ENCODE data around the gene INMT.

The INMT gene

GRCh38 chr7:30755384-30756154, 3.6 kb downstream of the INMT start:
- DNase-seq = no peak

GRCh38 chr7:30757342-30757692, 5.4 kb downstream of the INMT start:
- no peak for DNase-seq

GRCh38 chr7:30760514-30761213, 8.7 kb downstream of the INMT start:
- no peak for DNase-seq

GRCh38 chr7:30761214-30762156, 9.6 kb downstream of the INMT start:
- no peak for DNase-seq

GRCh38 chr7:30764030-30764975, 12.4 kb downstream of the INMT start:
- DNase-seq = no peak

GRCh38 chr7:30765408-30765807, 13.5 kb downstream of the INMT start:
- DNase-seq = no peak

GRCh38 chr7:30770845-30771173, 18.9 kb downstream of the INMT start:
- no peak for DNase-seq

- DNase-seq = peak; percentile 56
These were observed 19.4 kb downstream of the INMT start, which contains the start of gene MINDY4 for GRCh38 chr7:30771174-30771879. Gene MINDY4, plus strand, starts transcription at chr7:30771417. Its CDS starts 77 bp downstream, at chr7:30771494.

GRCh38 chr7:30771880-30772425, 20.0 kb downstream of the INMT start:
- DNase-seq = peak; percentile 12

- no peak for DNase-seq
These were observed 21.0 kb downstream of the INMT start for GRCh38 chr7:30772984-30773383.

- no peak for DNase-seq
These were observed 24.1 kb downstream of the INMT start for GRCh38 chr7:30775992-30776391.

GRCh38 chr7:30776971-30777370, 25.0 kb downstream of the INMT start:
- no peak for DNase-seq

GRCh38 chr7:30778255-30779025, 26.5 kb downstream of the INMT start:
- DNase-seq = no peak

- no peak for DNase-seq
These were observed 27.6 kb downstream of the INMT start for GRCh38 chr7:30779574-30779973.

GRCh38 chr7:30780941-30781340, 29.0 kb downstream of the INMT start:
- no peak for DNase-seq

GRCh38 chr7:30782690-30783089, 30.8 kb downstream of the INMT start:
- no peak for DNase-seq

- DNase-seq = no peak
These were observed 33.9 kb downstream of the INMT start for GRCh38 chr7:30785786-30786185.

GRCh38 chr7:30787486-30787885, 35.6 kb downstream of the INMT start:
- no peak for DNase-seq

GRCh38 chr7:30788640-30789333, 36.9 kb downstream of the INMT start:
- no peak for DNase-seq

GRCh38 chr7:30789334-30789711, 37.4 kb downstream of the INMT start:
- no peak for DNase-seq
